Glutamatergic neuron (in vitro differentiated cells): ENCODE results near the gene SRPX2. TPM values are rescaled to one million over a fixed set of nuclear protein-coding genes. Genes with fewer than 3 reads are reported as not detected.

ENCODE experiments used
- DNase-seq: peaks from one replicate; pipeline ENCODE4 v3.0.0; 2022
- H3K27ac Mint-ChIP-seq: one replicate; pipeline ENCODE4 v1.8.0; 2020; ENCODE audit warnings: mild to moderate bottlenecking, mixed read lengths, inconsistent platforms; ENCODE audit not compliant: unreplicated experiment
- H3K27me3 Mint-ChIP-seq: one replicate; pipeline ENCODE4 v1.8.0; 2020; ENCODE audit warnings: mild to moderate bottlenecking, moderate library complexity, mixed read lengths, inconsistent platforms; ENCODE audit not compliant: unreplicated experiment
- H3K36me3 Mint-ChIP-seq: one replicate; pipeline ENCODE4 v1.8.0; 2020; ENCODE audit warnings: mild to moderate bottlenecking, mixed read lengths, inconsistent platforms; ENCODE audit not compliant: unreplicated experiment
- H3K4me1 Mint-ChIP-seq: one replicate; pipeline ENCODE4 v1.8.0; 2020; ENCODE audit warnings: mild to moderate bottlenecking, low read depth, mixed read lengths, inconsistent platforms; ENCODE audit not compliant: unreplicated experiment
- H3K4me3 Mint-ChIP-seq: one replicate; pipeline ENCODE4 v1.8.0; 2020; ENCODE audit warnings: mild to moderate bottlenecking, mixed read lengths, inconsistent platforms; ENCODE audit not compliant: unreplicated experiment
- H3K9me3 Mint-ChIP-seq: one replicate; pipeline ENCODE4 v1.8.0; 2020; ENCODE audit warnings: mild to moderate bottlenecking, moderate library complexity, mixed read lengths, inconsistent platforms; ENCODE audit not compliant: unreplicated experiment
- CTCF ChIP-seq: fragments of 200-600 bp; sonication (generic); IDR thresholded peaks from one replicate; pipeline ENCODE4 v1.5.0; 2021; ENCODE audit not compliant: partially characterized antibody, unreplicated experiment
- long read RNA-seq: library from polyadenylated mRNA; unstranded; transcript quantifications from one replicate; pipeline ENCODE4 v2.0.0, GENCODE V29; 2020; ENCODE audit not compliant: unreplicated experiment
- total RNA-seq: library from RNA; stranded (reverse); fragmentation: NEBNext Ultra II Directional; extraction: Animal tissue kit (Norgen Biotek cat#: 25700); gene quantifications from one replicate; pipeline ENCODE4 v1.2.1, GENCODE V29; 2021; ENCODE audit not compliant: unreplicated experiment

Gene SRPX2
- total RNA-seq: not detected
- long read RNA-seq: 0 reads

GRCh38 chrX:100643956-100644860 lies at the start of gene SRPX2:
Gene SRPX2 (plus strand): TSS chrX:100644199. CDS start chrX:100646323, 2,124 bp downstream.
- peaks cover 2% of the 10 kb centered on the region for H3K4me1 Mint-ChIP-seq
- DNase-seq: no peak
- H3K4me3 Mint-ChIP-seq: no peak within 1 kb of the TSS
- H3K27ac Mint-ChIP-seq: no peak within 1 kb of the TSS
- H3K36me3 Mint-ChIP-seq: no peaks in the 10 kb centered on the region
- no peaks in the 10 kb centered on the region for H3K9me3 Mint-ChIP-seq
- no peaks in the 10 kb centered on the region for H3K27me3 Mint-ChIP-seq
- no peak for TF ChIP-seq CTCF

GRCh38 chrX:100596601-100597000 lies 47.4 kb upstream of the SRPX2 start:
- Mint-ChIP-seq H3K4me1 (no peaks in the 10 kb centered on the region), H3K4me3 (no peak overlapping the region), H3K27me3 (no peaks in the 10 kb centered on the region), H3K27ac (no peak overlapping the region), H3K36me3 (no peaks in the 10 kb centered on the region), H3K9me3 (no peaks in the 10 kb centered on the region)
- no peak for TF ChIP-seq CTCF
- DNase-seq: no peak

- Mint-ChIP-seq H3K4me3 (no peak overlapping the region), H3K36me3 (no peaks in the 10 kb centered on the region), H3K9me3 (no peaks in the 10 kb centered on the region), H3K27ac (no peak overlapping the region), H3K4me1 (no peaks in the 10 kb centered on the region), H3K27me3 (no peaks in the 10 kb centered on the region)
- no peak for DNase-seq
- no peak for TF ChIP-seq CTCF
These were observed 44.5 kb upstream of the SRPX2 start for GRCh38 chrX:100599456-100599855.

GRCh38 chrX:100600340-100600739 lies 43.7 kb upstream of the SRPX2 start:
- no peak overlapping the region for H3K27ac Mint-ChIP-seq
- no peaks in the 10 kb centered on the region for H3K4me1 Mint-ChIP-seq
- no peaks in the 10 kb centered on the region for H3K9me3 Mint-ChIP-seq
- no peak for TF ChIP-seq CTCF
- H3K36me3 Mint-ChIP-seq: no peaks in the 10 kb centered on the region
- DNase-seq: no peak
- H3K27me3 Mint-ChIP-seq: no peaks in the 10 kb centered on the region
- no peak overlapping the region for H3K4me3 Mint-ChIP-seq

GRCh38 chrX:100600758-100601157 lies 43.2 kb upstream of the SRPX2 start:
- H3K27ac Mint-ChIP-seq: no peak overlapping the region
- DNase-seq: no peak
- H3K27me3 Mint-ChIP-seq: no peaks in the 10 kb centered on the region
- H3K4me1 Mint-ChIP-seq: no peaks in the 10 kb centered on the region
- no peaks in the 10 kb centered on the region for H3K36me3 Mint-ChIP-seq
- no peaks in the 10 kb centered on the region for H3K9me3 Mint-ChIP-seq
- no peak overlapping the region for H3K4me3 Mint-ChIP-seq
- TF ChIP-seq CTCF: no peak
